Fibroblast of mammary gland (primary cell): ENCODE data around the gene NECAB2.

Experiments used
- DNase-seq: peaks from one replicate; pipeline ENCODE4 v3.0.0-alpha.2; 2010; ENCODE audit warnings: low read depth
- H3K4me3 ChIP-seq: 2 replicates; pipeline ENCODE4 v1.5.1; 2011; ENCODE audit warnings: low read depth, mild to moderate bottlenecking, low read length, moderate library complexity; ENCODE audit not compliant: control insufficient read depth
- TF ChIP-seq, protein P1 (sequence below): conservative IDR thresholded peaks from 2 replicates; pipeline ENCODE4 v1.5.1; 2011; ENCODE audit warnings: low read depth, low read length, inconsistent platforms; ENCODE audit not compliant: control insufficient read depth, insufficient read depth

The NECAB2 gene

DNA sequence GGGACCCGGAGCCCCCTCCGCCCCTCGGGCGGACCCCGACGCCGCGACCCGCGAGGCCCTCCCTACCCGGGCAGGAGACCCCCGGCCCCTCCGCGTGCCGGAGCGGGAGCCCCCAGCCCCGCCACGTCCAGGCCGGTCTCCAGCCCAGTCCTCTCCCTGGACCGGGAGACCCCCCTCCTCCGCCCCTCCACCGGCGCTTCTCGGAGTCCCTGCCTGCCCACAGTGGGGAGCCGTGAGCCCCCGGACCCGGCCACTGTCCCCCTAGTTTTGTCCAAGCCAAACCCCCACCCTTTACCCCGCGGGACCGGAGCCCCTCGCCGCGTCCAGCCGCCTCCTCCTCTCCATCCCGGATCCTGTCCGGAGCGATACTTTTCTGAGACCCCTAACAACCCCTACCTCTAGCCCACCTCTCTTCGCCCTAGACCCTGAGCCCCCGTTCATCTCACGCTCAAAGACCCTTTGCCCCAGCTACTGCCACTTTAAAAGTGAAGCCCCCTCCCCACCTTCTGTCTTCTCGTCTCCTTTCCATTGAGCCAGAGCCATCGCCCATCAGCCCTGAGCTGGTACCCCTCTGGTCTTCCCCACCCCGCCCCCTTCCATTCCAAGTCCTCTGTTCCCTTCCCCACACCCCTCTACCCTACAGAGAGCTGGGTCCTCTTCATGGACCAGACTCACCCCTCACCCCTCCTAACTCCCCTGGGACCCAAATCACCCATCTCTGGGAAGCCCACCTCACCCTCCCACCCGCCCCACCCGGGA lies 1.0 kb downstream of the NECAB2 start:
- H3K4me3 ChIP-seq: no peak overlapping the region
- DNase-seq: no peak
- TF ChIP-seq, protein P1, sequence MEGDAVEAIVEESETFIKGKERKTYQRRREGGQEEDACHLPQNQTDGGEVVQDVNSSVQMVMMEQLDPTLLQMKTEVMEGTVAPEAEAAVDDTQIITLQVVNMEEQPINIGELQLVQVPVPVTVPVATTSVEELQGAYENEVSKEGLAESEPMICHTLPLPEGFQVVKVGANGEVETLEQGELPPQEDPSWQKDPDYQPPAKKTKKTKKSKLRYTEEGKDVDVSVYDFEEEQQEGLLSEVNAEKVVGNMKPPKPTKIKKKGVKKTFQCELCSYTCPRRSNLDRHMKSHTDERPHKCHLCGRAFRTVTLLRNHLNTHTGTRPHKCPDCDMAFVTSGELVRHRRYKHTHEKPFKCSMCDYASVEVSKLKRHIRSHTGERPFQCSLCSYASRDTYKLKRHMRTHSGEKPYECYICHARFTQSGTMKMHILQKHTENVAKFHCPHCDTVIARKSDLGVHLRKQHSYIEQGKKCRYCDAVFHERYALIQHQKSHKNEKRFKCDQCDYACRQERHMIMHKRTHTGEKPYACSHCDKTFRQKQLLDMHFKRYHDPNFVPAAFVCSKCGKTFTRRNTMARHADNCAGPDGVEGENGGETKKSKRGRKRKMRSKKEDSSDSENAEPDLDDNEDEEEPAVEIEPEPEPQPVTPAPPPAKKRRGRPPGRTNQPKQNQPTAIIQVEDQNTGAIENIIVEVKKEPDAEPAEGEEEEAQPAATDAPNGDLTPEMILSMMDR: no peak

DNA sequence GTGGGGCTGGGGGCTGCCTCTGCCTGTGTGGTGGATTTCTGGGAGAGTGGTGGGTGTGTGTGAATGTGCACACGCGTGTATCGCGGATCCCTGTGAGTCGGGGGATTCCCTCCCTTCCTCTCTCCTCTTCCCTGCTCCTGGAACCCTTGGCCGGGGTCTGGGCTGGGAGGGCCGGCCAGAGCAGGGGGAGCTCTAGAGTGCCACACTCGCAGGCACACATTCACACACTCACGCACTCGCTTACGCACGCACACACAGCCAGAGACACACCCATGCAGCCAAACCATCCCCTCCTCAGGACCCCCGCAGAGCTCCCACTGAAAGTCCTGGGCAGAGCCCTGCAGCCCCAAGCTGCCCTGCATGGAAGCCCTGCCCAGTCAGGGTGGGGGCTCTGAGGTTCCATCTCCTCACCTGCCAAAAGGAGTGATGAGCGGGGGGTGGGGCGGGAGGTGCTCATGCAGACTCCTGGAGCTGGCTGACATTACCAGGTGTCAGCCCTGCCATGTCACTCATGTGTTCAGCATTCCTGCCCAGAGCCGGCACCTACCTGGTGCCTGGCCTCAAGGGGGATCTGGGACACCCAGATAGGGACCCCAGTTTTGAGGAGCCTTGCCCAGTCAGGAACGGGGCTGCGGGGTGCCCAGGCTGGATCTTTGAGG lies 1.9 kb downstream of the NECAB2 start:
- TF ChIP-seq, protein P1: no peak
- H3K4me3 ChIP-seq: no peak overlapping the region
- no peak for DNase-seq

DNA sequence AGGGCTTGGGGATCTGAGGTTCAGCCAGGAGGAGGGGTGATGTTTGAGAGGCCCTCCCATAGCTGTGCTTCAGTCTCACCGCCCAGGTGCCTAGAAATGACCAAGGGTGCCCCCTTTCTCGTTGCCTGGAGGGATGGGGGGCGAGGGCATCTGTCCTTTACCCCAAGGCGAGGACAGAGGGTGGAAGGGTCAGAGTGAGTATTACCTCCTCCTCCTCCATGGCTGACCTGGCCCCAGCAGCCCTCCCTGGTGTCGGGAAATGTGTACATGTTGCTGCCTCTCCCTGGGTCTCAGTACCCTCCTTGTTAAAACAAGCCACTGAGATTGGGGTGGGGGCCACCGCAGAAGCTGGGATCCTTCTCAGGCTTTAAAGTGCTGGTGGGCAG lies 2.4 kb downstream of the NECAB2 start:
- TF ChIP-seq, protein P1: no peak
- DNase-seq: no peak
- H3K4me3 ChIP-seq: no peak overlapping the region

DNA sequence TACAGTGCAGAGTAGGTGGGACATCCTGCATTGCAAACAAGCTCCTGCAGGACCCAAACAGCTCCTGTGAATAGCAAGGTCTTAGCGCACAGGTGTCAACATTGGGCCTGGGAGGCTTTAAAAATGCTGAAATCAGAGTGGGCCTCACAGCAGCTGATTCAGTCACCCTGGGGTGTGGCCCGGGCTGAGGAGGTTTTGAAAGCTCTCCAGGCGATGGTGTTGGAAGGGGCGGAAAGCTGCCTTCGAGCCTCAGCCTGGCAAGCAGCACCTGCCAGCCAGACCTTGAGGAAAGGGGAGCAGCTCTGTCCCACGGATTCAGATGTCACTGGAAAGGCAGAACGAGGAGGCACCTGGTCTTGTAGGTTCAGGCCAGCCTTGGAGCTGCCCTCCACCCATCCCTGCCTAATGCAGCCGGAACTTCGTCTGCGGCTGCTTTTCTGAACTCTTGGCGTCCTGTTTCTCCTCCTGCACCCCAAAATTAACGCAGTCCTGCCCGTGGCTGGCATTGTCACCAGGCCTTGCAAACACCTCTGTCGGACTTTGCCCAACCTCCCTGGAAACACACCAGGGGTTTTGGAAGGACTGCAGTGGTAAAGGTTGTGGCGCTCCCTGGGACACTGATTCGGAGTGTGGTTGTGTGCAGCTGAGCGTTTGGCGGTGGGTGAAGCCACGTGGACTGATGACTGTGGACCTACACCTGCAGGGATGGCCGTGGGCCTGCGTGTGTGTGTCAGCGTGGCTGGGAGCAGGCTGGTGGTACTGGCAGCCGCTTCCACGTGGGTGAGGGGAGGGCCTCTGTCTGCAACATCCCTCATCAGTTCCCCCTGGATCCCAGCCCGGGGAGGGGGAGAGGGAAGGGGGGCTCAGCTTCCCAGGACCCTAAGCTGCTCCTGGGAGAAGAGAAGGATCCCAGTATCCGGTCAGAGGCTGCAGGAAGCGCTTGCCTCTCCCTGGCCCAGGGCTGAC lies 3.4 kb downstream of the NECAB2 start:
- no peak for DNase-seq
- H3K4me3 ChIP-seq: no peak overlapping the region
- TF ChIP-seq, protein P1: no peak

DNA sequence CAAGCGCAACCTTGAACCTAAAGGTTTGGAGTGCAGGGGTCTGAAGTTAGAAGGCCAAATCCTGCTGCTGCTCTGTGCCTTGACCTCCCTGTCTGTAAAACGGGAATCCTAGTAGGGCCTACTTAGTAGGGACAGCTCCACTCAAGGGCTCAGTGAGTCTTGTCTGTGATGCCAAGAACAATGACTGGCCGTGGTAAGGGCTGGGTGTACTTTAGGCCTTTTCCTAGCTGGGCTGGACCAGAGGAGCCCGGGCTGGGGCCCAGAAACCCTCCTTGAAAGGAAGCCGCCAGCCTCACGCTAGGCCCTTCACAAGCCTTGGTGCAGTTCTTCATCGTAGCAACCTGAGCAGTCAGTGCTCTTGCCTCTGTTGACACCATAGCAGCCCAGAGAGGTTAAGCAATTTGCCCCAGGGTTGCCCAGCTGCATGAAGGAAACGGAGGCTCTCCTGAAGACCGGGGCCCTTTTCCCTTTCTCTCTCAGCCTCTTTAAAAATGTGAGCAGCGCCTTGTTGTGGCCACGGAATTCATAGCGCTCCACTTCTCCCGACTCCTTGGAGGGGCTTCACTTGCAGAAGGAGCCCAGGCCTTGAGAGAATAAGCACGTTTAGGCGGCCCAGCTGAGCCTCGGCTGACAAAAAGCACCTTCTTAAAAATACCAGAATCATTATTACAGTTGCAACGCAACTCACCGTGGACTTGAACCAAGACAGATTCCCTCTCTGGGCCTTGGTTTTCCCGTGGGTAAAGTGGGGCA lies 4.4 kb downstream of the NECAB2 start:
- DNase-seq: no peak
- TF ChIP-seq, protein P1: no peak
- H3K4me3 ChIP-seq: no peak overlapping the region

DNA sequence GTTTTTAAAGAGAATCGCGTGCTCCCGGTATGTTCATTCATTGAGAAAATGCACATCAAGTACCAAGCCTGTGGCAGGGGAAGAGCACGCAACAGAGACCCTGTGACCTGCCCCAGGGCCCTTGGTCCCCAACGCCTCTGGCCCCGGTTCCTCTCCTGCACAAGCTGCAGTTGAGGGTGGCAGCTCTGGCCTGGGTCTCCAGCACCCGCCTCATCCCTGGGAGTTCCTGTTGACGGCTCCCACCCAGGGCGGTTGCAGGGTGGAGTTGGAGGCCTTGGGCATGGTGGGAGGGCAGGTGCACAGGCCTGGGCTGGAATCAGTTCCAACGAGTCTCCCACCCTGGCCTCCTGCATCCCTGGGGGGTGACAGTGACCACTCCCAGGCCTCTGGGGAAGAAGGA lies 5.0 kb downstream of the NECAB2 start:
- H3K4me3 ChIP-seq: no peak overlapping the region
- DNase-seq: no peak
- TF ChIP-seq, protein P1: no peak
